Neutrophil (primary cell): Measurements from ENCODE around the gene RPP14.
A peak's percentile ranks its signal among the peaks of the same experiment; 100 is the strongest.

Experiments
- H3K27ac ChIP-seq: fragments of 200-600 bp; sonication (generic); 2 replicates; pipeline ENCODE4 v1.5.1; 2016; ENCODE audit warnings: mild to moderate bottlenecking, moderate library complexity
- H3K27me3 ChIP-seq: fragments of 200-600 bp; sonication (generic); 2 replicates; pipeline ENCODE4 v1.6.0; 2016; ENCODE audit warnings: mild to moderate bottlenecking
- H3K36me3 ChIP-seq: fragments of 200-600 bp; sonication (generic); 2 replicates; pipeline ENCODE4 v1.5.1; 2017
- H3K4me1 ChIP-seq, 2 experiments: fragments of 200-600 bp in 1 of 2; sonication (generic) in 1 of 2; 1 replicate in 1 of 2; 2 replicates in 1 of 2; pipeline versions ENCODE4 v1.5.1 to v1.6.1; 2013 to 2016; ENCODE audit warnings: low read depth in 1 of 2, low read length in 1 of 2, mild to moderate bottlenecking in 1 of 2, moderate library complexity in 1 of 2; ENCODE audit not compliant: control insufficient read depth in 1 of 2, insufficient read depth in 1 of 2
- H3K4me3 ChIP-seq, 2 experiments: fragments of 200-600 bp in 1 of 2; sonication (generic) in 1 of 2; 1 replicate in 1 of 2; 2 replicates in 1 of 2; pipeline ENCODE4 v1.5.1; 2013 to 2016; ENCODE audit warnings: low read depth in 1 of 2, low read length in 1 of 2, mild to moderate bottlenecking in 1 of 2, moderate library complexity in 1 of 2
- H3K9me3 ChIP-seq: fragments of 200-600 bp; sonication (generic); 2 replicates; pipeline ENCODE4 v1.5.1; 2016
- TF ChIP-seq, protein P1 (sequence below): fragments of 200-600 bp; sonication (generic); IDR thresholded peaks from 2 replicates; pipeline ENCODE4 v1.5.1; 2016; ENCODE audit warnings: antibody characterized with exemption

RPP14 gene

DNA sequence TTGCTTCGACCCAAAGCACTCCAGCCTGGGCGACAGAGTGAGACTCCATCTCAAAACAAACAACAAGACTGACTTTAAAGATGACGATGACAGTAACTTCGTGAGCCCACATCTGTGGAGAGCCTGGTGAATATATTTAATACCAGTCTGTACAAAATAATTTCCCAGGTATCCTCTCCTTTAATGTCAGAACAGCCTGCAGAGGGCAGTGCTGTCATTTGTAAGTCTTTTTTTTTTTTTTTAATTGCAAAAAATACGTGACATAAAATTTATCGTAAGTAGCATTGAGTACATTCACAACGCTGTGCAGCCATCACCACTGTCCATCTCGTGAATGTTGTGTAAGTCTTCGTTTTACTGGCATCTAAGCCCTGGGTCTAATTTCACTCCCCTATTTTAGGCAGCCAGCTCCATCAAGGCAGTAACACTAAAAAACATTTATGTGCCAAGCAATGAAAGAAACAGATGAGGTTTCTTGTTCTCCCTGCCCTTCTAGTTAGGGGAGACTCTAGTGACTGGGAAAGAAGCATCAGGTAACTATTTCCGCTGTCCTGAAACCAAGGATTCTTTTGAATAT is 1.7 kb downstream of the RPP14 start:
- Histone ChIP-seq H3K27me3 (peaks cover under 1% of the 10 kb centered on the region), H3K9me3 (no peaks in the 10 kb centered on the region), H3K27ac (peak overlapping the region; percentile 98), H3K4me1 (peaks cover 17 to 18% of the 10 kb centered on the region in 2 experiments), H3K36me3 (peaks cover 23% of the 10 kb centered on the region), H3K4me3 (peak overlapping the region in 1 of 2 experiments; percentile 87)
- TF ChIP-seq, protein P1, sequence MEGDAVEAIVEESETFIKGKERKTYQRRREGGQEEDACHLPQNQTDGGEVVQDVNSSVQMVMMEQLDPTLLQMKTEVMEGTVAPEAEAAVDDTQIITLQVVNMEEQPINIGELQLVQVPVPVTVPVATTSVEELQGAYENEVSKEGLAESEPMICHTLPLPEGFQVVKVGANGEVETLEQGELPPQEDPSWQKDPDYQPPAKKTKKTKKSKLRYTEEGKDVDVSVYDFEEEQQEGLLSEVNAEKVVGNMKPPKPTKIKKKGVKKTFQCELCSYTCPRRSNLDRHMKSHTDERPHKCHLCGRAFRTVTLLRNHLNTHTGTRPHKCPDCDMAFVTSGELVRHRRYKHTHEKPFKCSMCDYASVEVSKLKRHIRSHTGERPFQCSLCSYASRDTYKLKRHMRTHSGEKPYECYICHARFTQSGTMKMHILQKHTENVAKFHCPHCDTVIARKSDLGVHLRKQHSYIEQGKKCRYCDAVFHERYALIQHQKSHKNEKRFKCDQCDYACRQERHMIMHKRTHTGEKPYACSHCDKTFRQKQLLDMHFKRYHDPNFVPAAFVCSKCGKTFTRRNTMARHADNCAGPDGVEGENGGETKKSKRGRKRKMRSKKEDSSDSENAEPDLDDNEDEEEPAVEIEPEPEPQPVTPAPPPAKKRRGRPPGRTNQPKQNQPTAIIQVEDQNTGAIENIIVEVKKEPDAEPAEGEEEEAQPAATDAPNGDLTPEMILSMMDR: no peak

DNA sequence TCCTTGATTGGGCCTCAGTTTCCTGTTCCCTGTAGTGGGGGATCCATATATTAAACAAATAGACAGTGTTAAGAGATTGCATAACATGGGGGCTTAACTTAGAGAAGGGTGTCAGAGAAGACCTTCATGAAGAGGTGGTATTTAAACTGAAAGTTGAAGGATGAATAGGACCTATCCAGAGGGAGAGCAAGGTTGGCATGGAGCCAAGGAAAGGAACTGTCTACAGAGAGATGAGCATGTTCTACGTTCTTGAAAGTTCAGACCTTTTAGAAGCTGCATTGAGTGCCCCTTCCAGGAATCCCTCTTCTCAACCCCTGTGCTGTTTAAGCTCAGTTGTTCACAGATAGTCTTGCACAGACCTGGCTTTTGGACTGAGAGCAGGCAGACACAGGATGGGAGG is 2.7 kb downstream of the RPP14 start:
- TF ChIP-seq, protein P1: no peak
- H3K36me3 ChIP-seq: peaks cover 33% of the 10 kb centered on the region
- H3K9me3 ChIP-seq: no peaks in the 10 kb centered on the region
- no peak overlapping the region for H3K27ac ChIP-seq
- no peaks in the 10 kb centered on the region for H3K27me3 ChIP-seq
- no peak overlapping the region for H3K4me3 ChIP-seq
- peaks cover 17 to 18% of the 10 kb centered on the region in 2 experiments for H3K4me1 ChIP-seq

DNA sequence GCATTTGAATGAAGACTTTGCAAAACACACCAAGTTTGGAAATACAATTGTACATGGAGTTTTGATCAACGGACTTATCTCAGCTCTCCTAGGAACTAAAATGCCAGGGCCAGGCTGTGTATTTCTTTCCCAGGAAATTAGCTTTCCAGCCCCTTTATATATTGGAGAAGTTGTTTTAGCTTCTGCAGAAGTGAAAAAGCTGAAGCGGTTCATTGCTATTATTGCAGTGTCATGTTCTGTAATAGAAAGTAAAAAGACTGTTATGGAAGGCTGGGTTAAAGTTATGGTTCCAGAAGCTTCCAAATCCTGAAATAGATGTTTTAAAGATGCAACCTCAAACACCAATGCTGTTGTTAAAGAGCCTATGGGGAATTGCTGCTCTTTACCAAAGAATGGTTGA is 11.8 kb downstream of the RPP14 start:
- TF ChIP-seq, protein P1: no peak
- H3K4me1 ChIP-seq: peaks cover 0 to 4% of the 10 kb centered on the region in 2 experiments
- H3K9me3 ChIP-seq: no peaks in the 10 kb centered on the region
- H3K27ac ChIP-seq: no peak overlapping the region
- H3K36me3 ChIP-seq: peaks cover 57% of the 10 kb centered on the region
- no peak overlapping the region for H3K4me3 ChIP-seq
- no peaks in the 10 kb centered on the region for H3K27me3 ChIP-seq

DNA sequence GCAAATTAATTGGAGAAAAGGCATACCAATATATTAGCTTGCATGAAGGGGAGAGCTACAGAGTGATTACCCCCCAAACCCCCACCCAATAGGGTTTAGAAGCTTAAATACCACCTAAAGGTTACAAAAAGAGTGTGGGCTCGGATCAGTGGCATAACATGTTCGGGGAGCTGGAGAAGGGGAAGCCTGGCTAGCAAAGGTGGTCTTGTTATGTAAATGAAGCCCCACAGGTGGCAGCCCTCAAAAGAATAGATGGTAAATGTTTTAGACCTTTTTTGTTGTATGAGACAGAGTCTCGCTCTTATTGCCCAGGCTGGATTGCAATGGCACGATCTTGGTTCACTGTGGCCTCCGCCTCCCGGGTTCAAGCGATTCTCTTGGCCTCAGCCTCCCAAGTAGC is 15.7 kb downstream of the RPP14 start:
- no peaks in the 10 kb centered on the region for H3K9me3 ChIP-seq
- no peak overlapping the region for H3K4me3 ChIP-seq
- no peak overlapping the region for H3K27ac ChIP-seq
- peaks cover 0 to 4% of the 10 kb centered on the region in 2 experiments for H3K4me1 ChIP-seq
- H3K36me3 ChIP-seq: peaks cover 25% of the 10 kb centered on the region
- TF ChIP-seq, protein P1: no peak
- H3K27me3 ChIP-seq: no peaks in the 10 kb centered on the region

DNA sequence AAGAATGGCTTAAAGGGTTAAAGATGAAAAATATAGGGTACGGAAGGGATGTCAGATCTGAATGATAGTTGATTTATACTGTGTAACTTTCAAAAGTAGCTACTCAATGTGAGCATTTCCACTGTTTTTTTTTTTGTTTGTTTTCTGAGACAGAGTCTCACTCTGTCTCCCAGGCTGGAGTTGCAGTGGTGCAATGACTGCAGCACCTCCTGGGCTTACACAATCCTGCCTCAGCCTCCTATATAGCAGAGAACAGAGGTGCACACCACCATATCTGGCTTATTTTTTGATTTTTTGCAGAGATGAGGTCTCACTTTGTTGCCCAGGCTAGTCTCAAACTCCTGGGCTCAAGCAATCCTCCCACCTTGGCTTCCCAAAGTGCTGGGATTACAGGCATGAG is 16.7 kb downstream of the RPP14 start:
- H3K27ac ChIP-seq: no peak overlapping the region

More for the DNA sequence above, 16.7 kb downstream of the RPP14 start:
- no peak overlapping the region for H3K4me3 ChIP-seq
- H3K9me3 ChIP-seq: no peaks in the 10 kb centered on the region
- peaks cover 15% of the 10 kb centered on the region for H3K36me3 ChIP-seq
- peaks cover 0 to 4% of the 10 kb centered on the region in 2 experiments for H3K4me1 ChIP-seq
- TF ChIP-seq, protein P1: no peak
- no peaks in the 10 kb centered on the region for H3K27me3 ChIP-seq
